SK-N-SH (cell line): ENCODE measurements around the gene MYH11.

ENCODE experiments used
- EP300 ChIP-seq, 2 experiments: IDR thresholded peaks; 2 replicates each; pipeline versions ENCODE4 v1.4.0 to v1.6.1; 2012; ENCODE audit warnings: borderline replicate concordance in 1 of 2, low read depth in 1 of 2, low read length in 1 of 2
- MAX ChIP-seq: IDR thresholded peaks from 2 replicates; pipeline ENCODE4 v1.4.0; 2012; ENCODE audit warnings: low read depth
- RAD21 ChIP-seq: IDR thresholded peaks from 2 replicates; pipeline ENCODE4 v1.6.1; 2012; ENCODE audit warnings: mild to moderate bottlenecking, low read length
- RFX5 ChIP-seq: IDR thresholded peaks from 2 replicates; pipeline ENCODE4 v1.6.1; 2012; ENCODE audit warnings: mild to moderate bottlenecking, improper control_type of control experiment, low read length
- TEAD4 ChIP-seq: IDR thresholded peaks from 2 replicates; pipeline ENCODE4 v1.4.0; 2012; ENCODE audit warnings: mild to moderate bottlenecking, borderline replicate concordance; ENCODE audit not compliant: insufficient read depth
- YY1 ChIP-seq: IDR thresholded peaks from 2 replicates; pipeline ENCODE4 v1.4.0; 2012; ENCODE audit warnings: low read depth, mild to moderate bottlenecking
- TF ChIP-seq, protein P1 (sequence below): fragments of 200-600 bp; sonication (generic); IDR thresholded peaks from 2 replicates; pipeline ENCODE4 v1.6.1; 2017; ENCODE audit warnings: antibody characterized with exemption, mild to moderate bottlenecking, moderate library complexity
- TF ChIP-seq, protein P2 (sequence below): fragments of 150-350 bp; IDR thresholded peaks from 2 replicates; pipeline ENCODE4 v1.6.1; 2017; ENCODE audit warnings: antibody characterized with exemption, low read length, low read depth, borderline replicate concordance

- TF ChIP-seq, protein P1, sequence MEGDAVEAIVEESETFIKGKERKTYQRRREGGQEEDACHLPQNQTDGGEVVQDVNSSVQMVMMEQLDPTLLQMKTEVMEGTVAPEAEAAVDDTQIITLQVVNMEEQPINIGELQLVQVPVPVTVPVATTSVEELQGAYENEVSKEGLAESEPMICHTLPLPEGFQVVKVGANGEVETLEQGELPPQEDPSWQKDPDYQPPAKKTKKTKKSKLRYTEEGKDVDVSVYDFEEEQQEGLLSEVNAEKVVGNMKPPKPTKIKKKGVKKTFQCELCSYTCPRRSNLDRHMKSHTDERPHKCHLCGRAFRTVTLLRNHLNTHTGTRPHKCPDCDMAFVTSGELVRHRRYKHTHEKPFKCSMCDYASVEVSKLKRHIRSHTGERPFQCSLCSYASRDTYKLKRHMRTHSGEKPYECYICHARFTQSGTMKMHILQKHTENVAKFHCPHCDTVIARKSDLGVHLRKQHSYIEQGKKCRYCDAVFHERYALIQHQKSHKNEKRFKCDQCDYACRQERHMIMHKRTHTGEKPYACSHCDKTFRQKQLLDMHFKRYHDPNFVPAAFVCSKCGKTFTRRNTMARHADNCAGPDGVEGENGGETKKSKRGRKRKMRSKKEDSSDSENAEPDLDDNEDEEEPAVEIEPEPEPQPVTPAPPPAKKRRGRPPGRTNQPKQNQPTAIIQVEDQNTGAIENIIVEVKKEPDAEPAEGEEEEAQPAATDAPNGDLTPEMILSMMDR = no peak
- no peak for TF ChIP-seq RFX5
- TF ChIP-seq EP300 (IDR thresholded peaks at IDR 0.05; ENCODE audit: borderline replicate concordance in 1 of 2, low read depth in 1 of 2, low read length in 1 of 2) = no peak
- TF ChIP-seq TEAD4 = no peak
- TF ChIP-seq RAD21 = no peak
- no peak for TF ChIP-seq YY1
- no peak for TF ChIP-seq MAX
- TF ChIP-seq, protein P2, sequence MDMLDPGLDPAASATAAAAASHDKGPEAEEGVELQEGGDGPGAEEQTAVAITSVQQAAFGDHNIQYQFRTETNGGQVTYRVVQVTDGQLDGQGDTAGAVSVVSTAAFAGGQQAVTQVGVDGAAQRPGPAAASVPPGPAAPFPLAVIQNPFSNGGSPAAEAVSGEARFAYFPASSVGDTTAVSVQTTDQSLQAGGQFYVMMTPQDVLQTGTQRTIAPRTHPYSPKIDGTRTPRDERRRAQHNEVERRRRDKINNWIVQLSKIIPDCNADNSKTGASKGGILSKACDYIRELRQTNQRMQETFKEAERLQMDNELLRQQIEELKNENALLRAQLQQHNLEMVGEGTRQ = no peak
Observed at GRCh38 chr16:15658556-15658955, 198.3 kb downstream of the MYH11 start.
